HEK293 (cell line): Measurements from ENCODE around the gene MYT1.

Source experiments
- CTCF ChIA-PET: fragments of 350-600 bp; formaldehyde crosslinking; extraction: SDS; loops from one replicate; lab custom pipeline; 2021; ENCODE audit warnings: antibody characterized with exemption; lab: Yijun Ruan, JAX
- POLR2A ChIA-PET: fragments of 300-600 bp; formaldehyde crosslinking; extraction: SDS; loops from one replicate; lab custom pipeline; 2020; ENCODE audit warnings: antibody characterized with exemption, inconsistent platforms; lab: Yijun Ruan, JAX
- H3K27ac ChIP-seq: fragments of 200-500 bp; sonication (Bioruptor generic); 2 replicates; pipeline ENCODE4 v1.5.1; 2014; ENCODE audit warnings: low read depth, low read length, control low read depth, inconsistent platforms; ENCODE audit errors: extremely low read depth
- H3K36me3 ChIP-seq, 2 experiments: fragments of 200-500 bp in 1 of 2; sonication (Bioruptor generic) in 1 of 2; 1 replicate in 1 of 2; 2 replicates in 1 of 2; pipeline ENCODE4 v1.5.1; 2014 to 2017; ENCODE audit warnings: inconsistent platforms in 2 of 2, low read length in 2 of 2; ENCODE audit not compliant: control insufficient read depth in 2 of 2, insufficient read depth in 1 of 2
- H3K4me1 ChIP-seq: fragments of 200-500 bp; sonication (Bioruptor generic); 2 replicates; pipeline ENCODE4 v1.5.1; 2014; ENCODE audit warnings: mild to moderate bottlenecking, low read length, inconsistent platforms; ENCODE audit not compliant: control insufficient read depth, insufficient read depth
- H3K4me3 ChIP-seq: 2 replicates; pipeline ENCODE4 v1.5.1; 2011; ENCODE audit warnings: low read depth, mild to moderate bottlenecking, control low read depth, low read length, moderate library complexity
- H3K9me3 ChIP-seq: fragments of 200-500 bp; sonication (Bioruptor generic); 2 replicates; pipeline ENCODE4 v1.5.1; 2014; ENCODE audit warnings: low read depth, low read length, inconsistent platforms; ENCODE audit not compliant: control insufficient read depth, insufficient read depth
- GLI2 ChIP-seq: fragments of 450-650 bp; formaldehyde crosslinking; IDR thresholded peaks from 2 replicates; pipeline ENCODE4; 2017; ENCODE audit warnings: missing biosample characterization, missing genetic modification characterization, low read depth, borderline replicate concordance
- KLF16 ChIP-seq: fragments of 450-650 bp; formaldehyde crosslinking; IDR thresholded peaks from 2 replicates; pipeline ENCODE4 v1.5.1; 2017; ENCODE audit warnings: missing biosample characterization, missing genetic modification characterization
- KLF7 ChIP-seq: fragments of 450-650 bp; formaldehyde crosslinking; IDR thresholded peaks from 2 replicates; pipeline ENCODE4 v1.5.1; 2016; ENCODE audit warnings: missing biosample characterization, missing genetic modification characterization, borderline replicate concordance
- MEIS1 ChIP-seq: sonication (generic); formaldehyde crosslinking; IDR thresholded peaks from 2 replicates; pipeline ENCODE4 v1.8.1; 2022; ENCODE audit warnings: missing genetic modification reagents, mild to moderate bottlenecking, borderline replicate concordance
- SP3 ChIP-seq: fragments of 450-650 bp; formaldehyde crosslinking; IDR thresholded peaks from 2 replicates; pipeline ENCODE4 v1.5.1; 2016; ENCODE audit warnings: missing biosample characterization, missing genetic modification characterization
- YY1 ChIP-seq: fragments of 450-650 bp; formaldehyde crosslinking; IDR thresholded peaks from 2 replicates; pipeline ENCODE4 v1.5.1; 2018; ENCODE audit warnings: missing biosample characterization, missing genetic modification characterization
- ZNF133 ChIP-seq: fragments of 450-650 bp; formaldehyde crosslinking; IDR thresholded peaks from 2 replicates; pipeline ENCODE4 v1.5.1; 2016; ENCODE audit warnings: missing biosample characterization, missing genetic modification characterization
- ZNF140 ChIP-seq: fragments of 450-650 bp; formaldehyde crosslinking; IDR thresholded peaks from 2 replicates; pipeline ENCODE4 v1.5.1; 2016; ENCODE audit warnings: missing biosample characterization, missing genetic modification characterization
- ZNF175 ChIP-seq: fragments of 450-650 bp; formaldehyde crosslinking; IDR thresholded peaks from 2 replicates; pipeline ENCODE4 v1.5.1; 2016; ENCODE audit warnings: missing biosample characterization, missing genetic modification characterization
- ZNF202 ChIP-seq: fragments of 450-650 bp; formaldehyde crosslinking; IDR thresholded peaks from 2 replicates; pipeline ENCODE4 v1.5.1; 2016; ENCODE audit warnings: missing biosample characterization, missing genetic modification characterization, borderline replicate concordance
- ZNF280C ChIP-seq: fragments of 450-650 bp; formaldehyde crosslinking; IDR thresholded peaks from 2 replicates; pipeline ENCODE4 v1.5.1; 2016; ENCODE audit warnings: missing biosample characterization, missing genetic modification characterization
- ZNF341 ChIP-seq: fragments of 450-650 bp; formaldehyde crosslinking; IDR thresholded peaks from 2 replicates; pipeline ENCODE4; 2016; ENCODE audit warnings: low read depth, missing biosample characterization, missing genetic modification characterization
- ZNF391 ChIP-seq: fragments of 450-650 bp; formaldehyde crosslinking; IDR thresholded peaks from 2 replicates; pipeline ENCODE4 v1.5.1; 2016; ENCODE audit warnings: low read depth, missing biosample characterization, missing genetic modification characterization, borderline replicate concordance
- ZNF433 ChIP-seq: fragments of 450-650 bp; formaldehyde crosslinking; IDR thresholded peaks from 2 replicates; pipeline ENCODE4 v1.5.1; 2016; ENCODE audit warnings: missing biosample characterization, missing genetic modification characterization, low read depth
- ZNF473 ChIP-seq: fragments of 450-650 bp; formaldehyde crosslinking; IDR thresholded peaks from 2 replicates; pipeline ENCODE4 v1.5.1; 2017; ENCODE audit warnings: missing biosample characterization, missing genetic modification characterization
- ZNF510 ChIP-seq: fragments of 450-650 bp; formaldehyde crosslinking; IDR thresholded peaks from 2 replicates; pipeline ENCODE4 v1.5.1; 2018; ENCODE audit warnings: mild to moderate bottlenecking, missing genetic modification characterization, missing biosample characterization; ENCODE audit not compliant: insufficient replicate concordance
- ZNF548 ChIP-seq: fragments of 450-650 bp; formaldehyde crosslinking; IDR thresholded peaks from 2 replicates; pipeline ENCODE4 v1.5.1; 2016; ENCODE audit warnings: missing biosample characterization, missing genetic modification characterization
- ZNF670 ChIP-seq: fragments of 450-650 bp; formaldehyde crosslinking; IDR thresholded peaks from 2 replicates; pipeline ENCODE4 v1.5.1; 2016; ENCODE audit warnings: missing biosample characterization, missing genetic modification characterization, low read depth
- ZNF768 ChIP-seq: fragments of 450-650 bp; formaldehyde crosslinking; IDR thresholded peaks from 2 replicates; pipeline ENCODE4 v1.5.1; 2018; ENCODE audit warnings: missing biosample characterization, mild to moderate bottlenecking, missing genetic modification characterization
- TF ChIP-seq, protein P1 (sequence below): fragments of 450-650 bp; formaldehyde crosslinking; optimal IDR thresholded peaks from 2 replicates; pipeline ENCODE3; 2016; ENCODE audit warnings: missing biosample characterization, mild to moderate bottlenecking, missing genetic modification characterization
- TF ChIP-seq, protein P2 (sequence below): fragments of 450-650 bp; formaldehyde crosslinking; IDR thresholded peaks from 2 replicates; pipeline ENCODE4 v1.5.1; 2016; ENCODE audit warnings: missing biosample characterization, missing genetic modification characterization, borderline replicate concordance
- TF ChIP-seq, protein P3 (sequence below): fragments of 450-650 bp; formaldehyde crosslinking; IDR thresholded peaks from 2 replicates; pipeline ENCODE4 v1.5.1; 2016; ENCODE audit warnings: missing biosample characterization, missing genetic modification characterization

Gene MYT1

GRCh38 chr20:64179805-64180204, 15.6 kb downstream of the MYT1 start:
- TF ChIP-seq ZNF280C (tag by site-specific recombination) (peak; percentile 79; the same call in 1 of the 2 replicates), ZNF140 (tag by site-specific recombination) (no peak), KLF16 (tag by site-specific recombination) (no peak), ZNF133 (tag by site-specific recombination) (no peak), GLI2 (tag by site-specific recombination) (no peak), ZNF202 (tag by site-specific recombination) (no peak), ZNF670 (no peak), ZNF510 (tag by site-specific recombination) (no peak), KLF7 (tag by site-specific recombination) (no peak), ZNF473 (tag by site-specific recombination) (0 out of 2 replicates have a peak, but pooled peaks have one; percentile 44), ZNF548 (tag by site-specific recombination) (no peak), YY1 (no peak), ZNF768 (tag by site-specific recombination) (no peak), SP3 (no peak), MEIS1 (CRISPR knock-in tag) (no peak), ZNF175 (tag by site-specific recombination) (no peak), ZNF391 (tag by site-specific recombination) (no peak), ZNF341 (tag by site-specific recombination) (no peak), ZNF433 (tag by site-specific recombination) (no peak)
- TF ChIP-seq, protein P1, sequence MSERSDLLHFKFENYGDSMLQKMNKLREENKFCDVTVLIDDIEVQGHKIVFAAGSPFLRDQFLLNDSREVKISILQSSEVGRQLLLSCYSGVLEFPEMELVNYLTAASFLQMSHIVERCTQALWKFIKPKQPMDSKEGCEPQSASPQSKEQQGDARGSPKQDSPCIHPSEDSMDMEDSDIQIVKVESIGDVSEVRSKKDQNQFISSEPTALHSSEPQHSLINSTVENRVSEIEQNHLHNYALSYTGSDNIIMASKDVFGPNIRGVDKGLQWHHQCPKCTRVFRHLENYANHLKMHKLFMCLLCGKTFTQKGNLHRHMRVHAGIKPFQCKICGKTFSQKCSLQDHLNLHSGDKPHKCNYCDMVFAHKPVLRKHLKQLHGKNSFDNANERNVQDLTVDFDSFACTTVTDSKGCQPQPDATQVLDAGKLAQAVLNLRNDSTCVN (tag by site-specific recombination) = peak; percentile 10
- TF ChIP-seq, protein P2, sequence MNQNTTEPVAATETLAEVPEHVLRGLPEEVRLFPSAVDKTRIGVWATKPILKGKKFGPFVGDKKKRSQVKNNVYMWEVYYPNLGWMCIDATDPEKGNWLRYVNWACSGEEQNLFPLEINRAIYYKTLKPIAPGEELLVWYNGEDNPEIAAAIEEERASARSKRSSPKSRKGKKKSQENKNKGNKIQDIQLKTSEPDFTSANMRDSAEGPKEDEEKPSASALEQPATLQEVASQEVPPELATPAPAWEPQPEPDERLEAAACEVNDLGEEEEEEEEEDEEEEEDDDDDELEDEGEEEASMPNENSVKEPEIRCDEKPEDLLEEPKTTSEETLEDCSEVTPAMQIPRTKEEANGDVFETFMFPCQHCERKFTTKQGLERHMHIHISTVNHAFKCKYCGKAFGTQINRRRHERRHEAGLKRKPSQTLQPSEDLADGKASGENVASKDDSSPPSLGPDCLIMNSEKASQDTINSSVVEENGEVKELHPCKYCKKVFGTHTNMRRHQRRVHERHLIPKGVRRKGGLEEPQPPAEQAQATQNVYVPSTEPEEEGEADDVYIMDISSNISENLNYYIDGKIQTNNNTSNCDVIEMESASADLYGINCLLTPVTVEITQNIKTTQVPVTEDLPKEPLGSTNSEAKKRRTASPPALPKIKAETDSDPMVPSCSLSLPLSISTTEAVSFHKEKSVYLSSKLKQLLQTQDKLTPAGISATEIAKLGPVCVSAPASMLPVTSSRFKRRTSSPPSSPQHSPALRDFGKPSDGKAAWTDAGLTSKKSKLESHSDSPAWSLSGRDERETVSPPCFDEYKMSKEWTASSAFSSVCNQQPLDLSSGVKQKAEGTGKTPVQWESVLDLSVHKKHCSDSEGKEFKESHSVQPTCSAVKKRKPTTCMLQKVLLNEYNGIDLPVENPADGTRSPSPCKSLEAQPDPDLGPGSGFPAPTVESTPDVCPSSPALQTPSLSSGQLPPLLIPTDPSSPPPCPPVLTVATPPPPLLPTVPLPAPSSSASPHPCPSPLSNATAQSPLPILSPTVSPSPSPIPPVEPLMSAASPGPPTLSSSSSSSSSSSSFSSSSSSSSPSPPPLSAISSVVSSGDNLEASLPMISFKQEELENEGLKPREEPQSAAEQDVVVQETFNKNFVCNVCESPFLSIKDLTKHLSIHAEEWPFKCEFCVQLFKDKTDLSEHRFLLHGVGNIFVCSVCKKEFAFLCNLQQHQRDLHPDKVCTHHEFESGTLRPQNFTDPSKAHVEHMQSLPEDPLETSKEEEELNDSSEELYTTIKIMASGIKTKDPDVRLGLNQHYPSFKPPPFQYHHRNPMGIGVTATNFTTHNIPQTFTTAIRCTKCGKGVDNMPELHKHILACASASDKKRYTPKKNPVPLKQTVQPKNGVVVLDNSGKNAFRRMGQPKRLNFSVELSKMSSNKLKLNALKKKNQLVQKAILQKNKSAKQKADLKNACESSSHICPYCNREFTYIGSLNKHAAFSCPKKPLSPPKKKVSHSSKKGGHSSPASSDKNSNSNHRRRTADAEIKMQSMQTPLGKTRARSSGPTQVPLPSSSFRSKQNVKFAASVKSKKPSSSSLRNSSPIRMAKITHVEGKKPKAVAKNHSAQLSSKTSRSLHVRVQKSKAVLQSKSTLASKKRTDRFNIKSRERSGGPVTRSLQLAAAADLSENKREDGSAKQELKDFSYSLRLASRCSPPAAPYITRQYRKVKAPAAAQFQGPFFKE (tag by site-specific recombination) = no peak
- TF ChIP-seq, protein P3, sequence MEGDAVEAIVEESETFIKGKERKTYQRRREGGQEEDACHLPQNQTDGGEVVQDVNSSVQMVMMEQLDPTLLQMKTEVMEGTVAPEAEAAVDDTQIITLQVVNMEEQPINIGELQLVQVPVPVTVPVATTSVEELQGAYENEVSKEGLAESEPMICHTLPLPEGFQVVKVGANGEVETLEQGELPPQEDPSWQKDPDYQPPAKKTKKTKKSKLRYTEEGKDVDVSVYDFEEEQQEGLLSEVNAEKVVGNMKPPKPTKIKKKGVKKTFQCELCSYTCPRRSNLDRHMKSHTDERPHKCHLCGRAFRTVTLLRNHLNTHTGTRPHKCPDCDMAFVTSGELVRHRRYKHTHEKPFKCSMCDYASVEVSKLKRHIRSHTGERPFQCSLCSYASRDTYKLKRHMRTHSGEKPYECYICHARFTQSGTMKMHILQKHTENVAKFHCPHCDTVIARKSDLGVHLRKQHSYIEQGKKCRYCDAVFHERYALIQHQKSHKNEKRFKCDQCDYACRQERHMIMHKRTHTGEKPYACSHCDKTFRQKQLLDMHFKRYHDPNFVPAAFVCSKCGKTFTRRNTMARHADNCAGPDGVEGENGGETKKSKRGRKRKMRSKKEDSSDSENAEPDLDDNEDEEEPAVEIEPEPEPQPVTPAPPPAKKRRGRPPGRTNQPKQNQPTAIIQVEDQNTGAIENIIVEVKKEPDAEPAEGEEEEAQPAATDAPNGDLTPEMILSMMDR (tag by site-specific recombination) = peak; percentile 24; the same call in 1 of the 2 replicates
- no peaks in the 10 kb centered on the region for H3K36me3 ChIP-seq
- H3K4me3 ChIP-seq = no peak overlapping the region
- no peaks in the 10 kb centered on the region for H3K9me3 ChIP-seq
- H3K4me1 ChIP-seq = no peaks in the 10 kb centered on the region
- ChIA-PET POLR2A (no interaction called here), CTCF (no interaction called here)
- H3K27ac ChIP-seq = no peak overlapping the region
